HUES64 (cell line): Measurements from ENCODE around the gene PSMD6.

Experiments
- H3K27ac ChIP-seq: 2 replicates; pipeline ENCODE4 v1.7.0; 2013; ENCODE audit warnings: low read depth, low read length, inconsistent platforms
- H3K27me3 ChIP-seq: 2 replicates; pipeline ENCODE4 v1.6.1; 2013; ENCODE audit warnings: mild to moderate bottlenecking, low read length; ENCODE audit not compliant: insufficient read depth
- H3K36me3 ChIP-seq: 2 replicates; pipeline ENCODE4 v1.6.1; 2013; ENCODE audit warnings: mild to moderate bottlenecking, low read length; ENCODE audit not compliant: insufficient read depth
- H3K4me1 ChIP-seq: 2 replicates; pipeline ENCODE4 v1.6.1; 2013; ENCODE audit warnings: mild to moderate bottlenecking, low read length, moderate library complexity; ENCODE audit not compliant: insufficient read depth
- H3K4me3 ChIP-seq: 2 replicates; pipeline ENCODE4 v1.5.1; 2013; ENCODE audit warnings: mild to moderate bottlenecking, low read length, moderate library complexity
- H3K9ac ChIP-seq: 2 replicates; pipeline ENCODE4 v1.6.1; 2013; ENCODE audit warnings: mild to moderate bottlenecking, low read depth, low read length
- H3K9me3 ChIP-seq: 2 replicates; pipeline ENCODE4 v1.6.1; 2013; ENCODE audit warnings: low read depth, low read length; ENCODE audit not compliant: insufficient read depth
- WGBS: fragments of 150-250, 120-280 bp; methylation state at CpG from one replicate; pipeline ENCODE4 v1.1.7; 2013; ENCODE audit warnings: missing lambda C conversion rate; 5-methylcytosine and 5-hydroxymethylcytosine counted together

The PSMD6 gene

DNA sequence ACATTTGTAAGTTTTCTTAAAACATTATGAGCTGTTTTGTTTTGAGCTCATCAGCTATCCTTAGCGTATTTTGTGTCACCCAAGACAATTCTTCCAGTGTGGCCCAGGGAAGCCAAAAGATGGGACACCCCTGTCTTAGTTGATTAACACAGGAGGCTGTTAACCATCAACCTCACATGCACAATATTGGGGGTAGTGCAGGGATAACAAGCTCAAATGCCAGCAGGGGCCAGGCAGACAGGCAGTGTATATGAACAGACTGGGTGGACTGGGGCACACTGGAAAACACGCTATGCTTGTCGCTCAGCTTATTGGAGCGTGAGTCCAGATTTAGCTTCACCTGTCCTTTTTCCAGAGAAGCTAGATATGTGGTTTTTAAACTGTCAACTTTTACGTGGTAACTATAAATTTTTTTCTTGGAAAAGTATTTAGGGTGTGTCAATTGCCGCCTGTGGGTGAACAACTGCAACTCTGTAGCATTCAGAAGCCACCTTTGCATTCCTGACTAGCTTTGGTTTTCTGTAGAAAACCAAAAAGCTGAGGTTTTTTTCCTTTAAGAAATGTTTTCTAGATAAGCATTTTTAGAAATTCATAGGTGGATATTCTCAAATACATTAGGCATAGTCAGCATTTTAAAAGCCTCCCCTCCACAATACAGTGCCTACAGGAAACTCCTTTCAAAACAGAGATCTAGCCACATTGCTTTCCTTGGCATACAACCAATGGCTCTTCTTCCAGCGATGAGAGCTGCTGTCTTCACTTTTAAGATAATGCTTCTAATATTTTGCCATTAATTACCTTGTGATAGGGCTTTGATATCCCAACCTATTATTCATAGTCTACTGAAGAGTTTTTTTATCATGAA, 14.6 kb downstream of the PSMD6 start:
- H3K4me3 ChIP-seq = no peak overlapping the region
- no peaks in the 10 kb centered on the region for H3K4me1 ChIP-seq
- 98% methylated on average over 7 of the region's 7 CpGs for whole genome bisulfite sequencing
- H3K36me3 ChIP-seq = peaks cover 92% of the 10 kb centered on the region
- H3K9me3 ChIP-seq = no peaks in the 10 kb centered on the region
- no peak overlapping the region for H3K27ac ChIP-seq
- H3K9ac ChIP-seq = no peak overlapping the region
- H3K27me3 ChIP-seq = no peaks in the 10 kb centered on the region

DNA sequence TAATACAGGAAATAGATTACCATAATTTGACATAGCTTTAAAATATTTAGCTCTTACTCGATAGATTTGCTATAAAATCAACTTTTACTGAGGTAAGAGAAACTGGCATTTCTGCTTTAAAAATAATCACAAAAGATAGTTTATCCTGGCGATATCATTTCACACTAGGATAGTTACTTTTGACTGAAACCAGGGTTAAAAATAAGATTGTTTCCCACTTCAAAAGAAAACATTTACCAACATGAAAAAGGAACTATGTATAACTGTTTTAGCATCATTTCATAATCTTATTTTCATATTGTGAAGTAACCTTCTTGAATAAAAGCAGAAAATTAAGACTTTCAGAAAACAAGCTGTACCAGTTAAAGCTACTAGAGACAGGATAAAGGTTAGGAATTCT, 15.3 kb downstream of the PSMD6 start:
- no peak overlapping the region for H3K27ac ChIP-seq

DNA sequence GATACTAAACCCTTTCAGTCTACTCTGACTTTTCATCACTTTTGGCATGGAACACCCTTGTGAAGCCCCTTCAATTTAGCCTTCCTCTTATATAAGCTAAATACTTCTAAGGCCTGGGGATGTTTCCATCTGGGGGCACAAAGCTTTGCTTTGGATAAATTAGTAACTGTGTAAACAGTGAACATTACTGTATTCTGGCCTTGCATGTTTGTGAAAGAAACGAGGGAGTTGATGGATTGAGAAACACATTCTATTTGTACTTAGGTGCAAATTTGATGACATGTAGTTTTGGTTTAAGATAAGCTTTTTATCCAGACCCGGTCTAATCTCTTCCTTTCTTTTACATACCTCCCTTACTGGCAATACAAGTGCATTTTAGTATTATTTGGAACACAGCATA, 19.7 kb downstream of the PSMD6 start:
- peaks cover 64% of the 10 kb centered on the region for H3K36me3 ChIP-seq
- peaks cover 25% of the 10 kb centered on the region for H3K4me1 ChIP-seq
- H3K9ac ChIP-seq = no peak overlapping the region
- H3K27ac ChIP-seq = no peak overlapping the region
- no peaks in the 10 kb centered on the region for H3K9me3 ChIP-seq
- 90% methylated on average over 2 of the region's 2 CpGs for WGBS
- H3K4me3 ChIP-seq = no peak overlapping the region
- H3K27me3 ChIP-seq = no peaks in the 10 kb centered on the region

More for the DNA sequence above, 15.3 kb downstream of the PSMD6 start:
- peaks cover 85% of the 10 kb centered on the region for H3K36me3 ChIP-seq
- no peaks in the 10 kb centered on the region for H3K27me3 ChIP-seq
- 100% methylated on average over 1 of the region's 2 CpGs for WGBS
- no peaks in the 10 kb centered on the region for H3K4me1 ChIP-seq
- no peaks in the 10 kb centered on the region for H3K9me3 ChIP-seq
- no peak overlapping the region for H3K4me3 ChIP-seq
- H3K9ac ChIP-seq = no peak overlapping the region

DNA sequence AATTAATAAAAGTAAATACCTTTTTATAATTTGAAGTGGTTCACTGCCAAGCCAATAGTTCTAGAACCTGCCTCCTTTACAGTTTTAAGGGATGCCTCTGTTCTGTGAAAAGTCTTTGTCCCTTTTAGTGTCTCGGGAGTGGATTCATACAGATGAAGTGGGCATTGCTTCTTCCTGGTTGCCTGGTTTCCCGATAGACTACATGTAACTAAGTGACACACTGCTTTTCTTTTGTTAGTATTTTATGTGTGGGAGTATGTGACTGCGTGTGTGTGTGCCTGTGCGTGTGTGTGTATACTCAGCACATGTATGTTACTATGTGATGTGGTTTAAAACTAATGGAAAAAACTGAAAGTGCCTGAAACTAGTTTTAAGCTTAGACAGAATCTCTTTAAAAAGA, 21.1 kb downstream of the PSMD6 start:
- H3K4me3 ChIP-seq = no peak overlapping the region
- no peaks in the 10 kb centered on the region for H3K9me3 ChIP-seq
- 88% methylated on average over 4 of the region's 4 CpGs for WGBS
- H3K9ac ChIP-seq = no peak overlapping the region
- peaks cover 57% of the 10 kb centered on the region for H3K36me3 ChIP-seq
- no peak overlapping the region for H3K27ac ChIP-seq
- H3K27me3 ChIP-seq = no peaks in the 10 kb centered on the region
- H3K4me1 ChIP-seq = peaks cover 25% of the 10 kb centered on the region

DNA sequence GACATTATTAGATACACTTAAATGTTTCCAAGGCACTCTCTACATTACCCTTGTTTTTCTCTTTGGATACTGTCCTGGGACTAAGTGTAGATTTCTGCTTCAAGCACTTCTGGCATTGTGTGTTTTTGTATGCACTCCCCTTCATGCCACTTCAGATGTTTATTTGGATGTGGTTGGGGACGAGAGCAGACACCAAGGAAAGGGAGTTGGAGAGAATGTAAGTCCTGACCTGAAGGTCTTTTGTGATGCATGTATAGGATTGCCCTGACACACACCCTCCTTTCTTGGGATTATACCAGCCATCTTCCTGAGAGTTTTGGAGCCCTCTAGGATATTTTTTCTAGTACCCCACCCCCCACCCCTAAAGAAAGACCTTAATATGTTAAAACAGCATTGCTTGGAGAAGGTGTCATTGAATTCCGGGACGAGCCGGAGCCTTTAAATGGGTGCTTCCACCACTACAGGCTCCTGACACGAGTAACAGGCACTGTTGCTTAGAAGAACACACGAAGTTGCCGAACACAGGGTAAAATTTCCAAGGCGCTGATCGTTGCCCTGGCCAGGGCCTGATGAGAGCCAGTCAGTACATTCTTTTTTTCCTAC, 22.7 kb downstream of the PSMD6 start:
- Histone ChIP-seq H3K9ac (no peak overlapping the region), H3K4me3 (no peak overlapping the region), H3K4me1 (peaks cover 25% of the 10 kb centered on the region), H3K9me3 (no peaks in the 10 kb centered on the region), H3K27ac (peak overlapping the region; percentile 75; the same call in 1 of the 2 replicates), H3K36me3 (peaks cover 55% of the 10 kb centered on the region), H3K27me3 (no peaks in the 10 kb centered on the region)
- WGBS = 50% methylated on average over 9 of the region's 9 CpGs

DNA sequence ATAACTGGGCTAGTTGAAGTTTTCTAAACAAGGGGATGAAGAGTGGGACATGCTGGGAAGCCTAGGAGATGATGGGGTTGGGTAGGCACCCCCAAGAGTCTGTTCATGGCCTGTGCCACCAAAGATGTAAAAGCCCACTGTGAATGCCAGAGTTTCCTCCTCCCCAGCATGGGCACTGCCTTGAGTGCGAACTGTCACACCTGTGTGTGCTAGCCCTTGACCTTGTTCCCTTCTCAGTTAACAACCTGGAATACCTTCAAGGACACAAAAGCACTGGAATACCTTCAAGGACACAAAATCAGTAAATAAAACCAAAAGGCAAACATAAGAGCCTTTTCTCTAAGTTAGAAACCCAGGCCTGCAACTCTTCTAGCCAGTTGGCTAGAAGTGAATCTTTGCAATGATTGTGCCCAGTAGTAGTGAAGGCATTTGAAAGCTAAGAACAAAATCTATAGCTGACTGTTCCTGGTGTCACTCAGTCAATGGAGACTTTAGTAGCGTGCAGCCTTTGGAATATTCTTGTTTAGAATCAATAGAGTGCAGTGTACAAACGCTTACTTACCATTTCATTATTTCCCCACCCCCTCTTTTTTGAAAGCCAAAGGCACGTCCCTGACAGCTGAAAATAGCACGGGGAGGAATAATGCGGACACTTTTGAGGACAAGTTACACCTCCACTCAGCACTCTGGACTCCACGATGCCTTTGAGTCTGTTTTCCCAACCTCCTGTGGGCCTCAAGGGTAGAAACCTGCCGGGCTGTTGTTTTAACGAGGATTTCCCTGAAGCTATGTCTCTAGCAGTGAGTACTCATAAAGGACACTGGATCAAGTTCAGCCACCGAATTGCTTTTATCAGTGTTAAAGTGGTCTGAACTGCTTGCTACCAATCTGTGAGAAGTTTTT, 24.2 kb downstream of the PSMD6 start:
- Histone ChIP-seq H3K27me3 (no peaks in the 10 kb centered on the region), H3K9me3 (no peaks in the 10 kb centered on the region), H3K9ac (no peak overlapping the region), H3K36me3 (peaks cover 53% of the 10 kb centered on the region), H3K27ac (peak overlapping the region; percentile 12; the same call in 1 of the 2 replicates), H3K4me1 (peaks cover 25% of the 10 kb centered on the region), H3K4me3 (no peak overlapping the region)
- 78% methylated on average over 10 of the region's 10 CpGs for WGBS

DNA sequence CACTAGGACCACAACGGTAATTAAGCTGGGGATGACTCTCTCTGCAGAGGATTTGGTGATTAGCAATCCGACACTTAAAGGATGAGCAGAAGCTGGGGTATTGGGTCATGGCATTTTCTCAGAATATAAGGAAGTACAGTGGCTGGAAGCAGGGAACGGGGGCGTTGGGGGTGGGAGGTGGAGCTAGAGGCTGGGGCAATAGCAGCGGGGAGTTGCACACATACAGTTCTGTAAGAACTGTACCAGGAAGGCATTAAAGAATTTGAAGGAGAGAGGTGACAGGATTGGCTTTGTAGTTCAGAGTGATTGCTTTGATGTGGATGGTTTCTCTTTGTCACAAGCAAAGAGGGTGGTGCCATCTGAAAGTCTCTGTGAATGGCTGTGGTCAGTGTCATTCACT, 28.2 kb downstream of the PSMD6 start:
- Histone ChIP-seq H3K27ac (no peak overlapping the region), H3K4me1 (peaks cover 12% of the 10 kb centered on the region), H3K9me3 (no peaks in the 10 kb centered on the region), H3K9ac (no peak overlapping the region), H3K4me3 (no peak overlapping the region), H3K36me3 (peaks cover 63% of the 10 kb centered on the region), H3K27me3 (no peaks in the 10 kb centered on the region)
- WGBS = 92% methylated on average over 5 of the region's 5 CpGs

DNA sequence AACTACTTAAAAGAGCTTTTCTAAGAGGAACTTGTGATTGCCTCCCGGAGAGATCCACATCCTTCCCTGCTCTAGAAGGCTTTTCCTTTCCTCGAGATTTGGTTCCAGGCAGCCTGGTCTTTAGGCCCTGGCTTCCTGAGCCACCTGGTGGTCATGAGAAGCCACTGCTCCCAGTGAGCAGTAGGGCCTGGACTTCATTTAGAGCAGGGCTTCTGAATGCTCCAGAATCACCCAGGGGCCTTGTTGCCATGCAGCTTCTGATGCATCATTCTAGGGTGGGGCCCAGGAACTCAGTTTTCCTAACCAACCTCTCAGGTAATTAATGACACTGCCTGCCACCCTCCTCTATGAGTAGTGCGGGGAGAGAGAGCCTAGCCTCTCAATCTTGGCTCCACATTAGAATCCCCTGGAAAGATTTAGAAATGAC, 29.6 kb downstream of the PSMD6 start:
- H3K4me1 ChIP-seq = no peaks in the 10 kb centered on the region; the same call in 1 of the 2 replicates
- no peaks in the 10 kb centered on the region for H3K9me3 ChIP-seq
- no peak overlapping the region for H3K4me3 ChIP-seq
- H3K27ac ChIP-seq = no peak overlapping the region
- H3K9ac ChIP-seq = no peak overlapping the region
- peaks cover 66% of the 10 kb centered on the region for H3K36me3 ChIP-seq
- WGBS = 46% methylated on average over 3 of the region's 3 CpGs
- H3K27me3 ChIP-seq = no peaks in the 10 kb centered on the region

DNA sequence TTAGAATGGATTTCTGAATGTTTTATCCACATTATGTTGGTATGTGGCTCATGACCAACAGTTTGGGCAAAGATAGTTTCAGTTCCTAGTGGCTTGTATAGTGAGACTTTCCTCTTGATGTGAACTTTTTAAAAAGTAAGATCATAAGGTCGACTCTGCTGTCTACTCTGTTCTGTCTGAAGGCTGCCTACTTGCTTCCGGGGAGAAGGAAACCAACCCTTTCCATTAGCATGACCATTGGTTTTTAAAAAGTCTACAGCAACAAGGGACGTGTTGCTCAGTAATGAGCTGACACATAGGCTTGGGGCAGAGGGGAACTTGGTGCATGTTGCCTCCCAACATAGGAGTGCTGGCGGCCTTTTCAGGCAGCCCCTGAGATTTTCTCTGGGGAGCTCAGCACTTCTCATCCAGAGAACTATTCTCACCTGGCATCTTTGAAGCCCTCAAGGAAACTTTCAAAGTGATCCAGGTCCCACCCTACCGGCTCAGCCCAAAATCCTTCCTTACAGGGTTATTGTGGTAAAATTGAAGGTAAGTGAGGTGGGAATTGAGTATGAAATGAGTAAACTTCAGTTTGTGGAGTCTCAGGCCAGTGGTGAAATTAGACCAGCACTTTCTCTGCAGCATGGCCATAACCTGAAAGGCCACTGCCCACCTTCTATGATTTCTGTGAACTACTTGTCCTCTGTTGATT, 30.6 kb downstream of the PSMD6 start:
- Histone ChIP-seq H3K9me3 (no peaks in the 10 kb centered on the region), H3K9ac (no peak overlapping the region), H3K27me3 (no peaks in the 10 kb centered on the region), H3K27ac (no peak overlapping the region), H3K36me3 (peaks cover 73% of the 10 kb centered on the region), H3K4me3 (no peak overlapping the region), H3K4me1 (no peaks in the 10 kb centered on the region; the same call in 1 of the 2 replicates)
- 88% methylated on average over 5 of the region's 5 CpGs for WGBS

DNA sequence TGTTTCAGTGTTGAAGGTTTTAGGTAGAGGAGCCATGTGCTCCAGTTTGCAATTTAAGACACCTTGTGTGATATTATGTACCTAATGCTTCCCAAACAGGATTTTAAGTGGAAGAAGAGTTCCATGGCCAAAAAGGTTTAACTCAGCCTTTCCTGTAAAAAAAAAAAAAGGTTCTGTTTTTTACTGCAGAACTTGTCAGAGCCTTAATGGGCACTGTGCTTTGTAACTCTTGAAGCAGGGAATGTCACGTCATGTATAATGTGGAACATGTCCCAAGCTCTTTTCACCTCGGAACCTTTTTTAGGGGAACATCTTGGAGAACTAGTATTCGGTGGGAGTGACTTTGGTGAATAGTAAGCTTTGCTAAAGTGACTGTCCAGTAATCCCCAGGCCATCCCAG, 31.6 kb downstream of the PSMD6 start:
- WGBS = 93% methylated on average over 3 of the region's 3 CpGs

More for the DNA sequence above, 31.6 kb downstream of the PSMD6 start:
- H3K9me3 ChIP-seq = no peaks in the 10 kb centered on the region
- no peaks in the 10 kb centered on the region for H3K27me3 ChIP-seq
- no peak overlapping the region for H3K4me3 ChIP-seq
- H3K9ac ChIP-seq = no peak overlapping the region
- no peak overlapping the region for H3K27ac ChIP-seq
- H3K36me3 ChIP-seq = peaks cover 75% of the 10 kb centered on the region
- H3K4me1 ChIP-seq = no peaks in the 10 kb centered on the region; the same call in 1 of the 2 replicates
